ENCODE results near the gene PTH1R.

Gene PTH1R

DNA sequence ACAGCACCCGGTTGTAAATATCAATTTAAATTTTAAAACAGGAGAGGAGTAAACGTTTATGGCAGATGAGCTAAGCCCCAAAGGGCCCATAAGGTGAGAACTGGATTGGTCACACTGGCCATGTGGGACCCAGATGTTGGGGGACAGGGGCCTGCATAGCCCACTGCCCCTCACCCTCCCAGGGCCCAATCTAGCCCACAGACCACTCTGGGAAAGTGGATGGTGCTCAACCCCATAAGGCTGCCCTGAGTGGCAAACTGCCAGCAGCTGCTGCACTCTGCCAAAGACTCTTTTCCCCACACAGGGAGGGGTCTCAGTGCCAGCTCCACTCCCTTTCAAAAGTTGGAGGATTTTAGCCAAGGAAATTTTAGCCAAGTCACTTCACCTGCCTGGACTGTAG, 56.6 kb downstream of the PTH1R start:
- no peak for DNase-seq

DNA sequence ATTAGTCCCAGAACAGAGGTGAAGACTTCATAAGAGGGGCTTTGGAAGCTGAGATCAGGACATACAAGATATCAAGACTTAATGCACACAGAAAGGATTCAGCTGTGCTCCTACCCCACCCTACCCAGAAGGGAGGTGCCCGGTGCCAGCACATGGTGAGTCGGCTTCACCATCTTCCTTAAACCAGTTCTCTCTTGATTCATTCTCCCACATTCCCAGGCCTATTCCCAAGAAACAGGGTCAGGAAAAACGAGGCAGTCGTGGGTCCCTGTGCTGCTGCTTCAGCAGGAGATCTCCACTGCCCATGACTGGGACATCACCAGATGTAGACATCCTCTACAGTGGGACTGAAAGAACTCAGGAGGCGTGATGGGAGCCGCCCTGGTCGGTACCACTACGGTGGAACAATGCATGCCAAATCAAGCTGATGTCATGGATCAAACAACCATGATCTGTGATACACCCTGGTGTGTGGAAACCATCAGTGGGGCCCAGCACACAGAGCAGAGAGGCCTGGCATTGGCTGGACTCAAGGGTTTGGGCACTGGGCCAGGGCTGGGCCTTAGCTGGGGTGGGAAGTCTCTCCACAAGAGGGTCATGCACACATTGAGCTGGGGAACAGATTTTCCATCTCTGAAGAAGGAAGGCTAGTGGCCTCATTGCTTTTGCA, 57.1 kb downstream of the PTH1R start:
- DNase-seq, result no peak

DNA sequence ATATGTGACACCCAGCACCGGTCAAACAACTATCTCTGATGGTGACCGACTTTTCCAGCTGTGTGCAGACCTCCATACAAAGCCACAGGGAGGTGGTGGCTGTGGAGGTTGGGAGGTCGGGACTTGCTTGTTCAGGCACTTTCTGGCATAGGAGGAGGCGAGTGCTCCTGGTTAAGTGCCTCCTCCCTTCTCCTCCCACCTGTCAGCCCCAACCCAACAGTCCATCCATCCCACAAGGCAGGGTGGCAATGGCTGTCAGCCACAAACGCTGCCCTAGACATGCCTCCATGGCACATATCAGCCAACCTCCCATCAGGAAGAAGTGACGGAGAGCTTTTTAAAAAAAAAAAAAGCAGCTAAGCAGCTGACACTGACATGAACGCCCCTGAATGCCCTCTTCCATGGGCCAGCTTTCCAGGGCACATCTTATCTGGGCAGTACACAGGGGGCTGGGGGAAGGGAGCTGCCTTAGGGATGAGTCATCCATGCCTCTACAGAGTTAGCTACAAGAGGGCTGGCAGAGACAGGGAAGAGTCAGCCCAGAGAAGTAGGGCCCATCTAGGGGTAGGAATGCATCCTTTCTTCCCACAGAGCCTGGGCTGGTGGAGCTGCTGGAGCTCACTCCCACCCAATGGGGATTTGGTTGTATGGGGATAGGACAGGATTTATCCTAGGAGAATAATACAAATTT, 57.8 kb downstream of the PTH1R start:
- DNase-seq, result no peak

DNA sequence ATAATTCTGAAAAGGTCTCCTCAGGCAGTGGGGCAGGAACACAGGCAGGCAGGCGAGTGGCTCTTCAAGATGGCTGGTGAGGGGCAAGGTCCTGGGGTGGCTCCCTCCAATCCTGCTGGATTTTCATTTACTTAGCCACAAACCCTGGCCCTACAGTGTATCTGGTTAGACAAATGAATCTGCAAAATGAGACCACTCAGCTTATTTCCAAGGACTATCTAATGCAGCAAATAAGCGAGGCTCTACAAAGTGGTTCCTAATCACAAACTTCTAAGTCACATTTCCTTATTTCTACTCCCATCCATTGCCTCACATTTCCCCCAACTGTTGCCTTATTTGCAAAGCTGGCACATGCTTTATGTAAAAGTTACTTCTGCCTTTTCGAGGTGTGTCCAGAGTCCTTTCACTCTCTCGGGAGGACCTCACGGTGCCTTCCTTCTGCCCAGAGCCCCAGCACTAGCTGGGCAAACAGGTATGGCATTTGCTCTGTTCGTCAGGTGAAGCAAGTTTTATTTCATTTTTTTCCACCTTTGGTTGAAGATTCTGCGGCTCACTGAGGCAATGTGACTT, 58.6 kb downstream of the PTH1R start:
- DNase-seq, result no peak

DNA sequence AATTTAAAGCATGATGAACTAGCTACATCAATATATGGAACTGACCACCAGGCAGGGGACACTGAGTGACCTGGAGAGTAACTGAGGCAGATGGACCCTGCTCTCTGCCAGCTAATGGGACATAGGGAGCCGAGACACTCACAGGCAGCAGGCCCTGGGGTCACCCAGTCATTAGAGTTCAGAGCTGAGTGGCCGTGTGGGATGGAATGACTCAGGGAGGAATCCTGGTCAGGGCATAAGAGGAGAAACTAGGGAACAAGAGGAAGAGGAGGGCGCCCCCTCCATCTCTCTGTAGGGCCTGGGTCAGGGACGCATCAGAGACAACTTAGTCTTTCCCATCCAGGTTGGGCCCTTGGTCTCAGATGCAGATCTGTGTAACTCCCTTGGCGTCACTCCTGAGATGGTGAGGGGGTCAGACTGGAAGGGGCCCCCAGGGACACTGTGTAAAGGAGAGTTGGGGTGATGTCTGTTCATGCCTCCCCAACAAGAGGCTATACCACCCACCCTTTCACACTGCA, 59.3 kb downstream of the PTH1R start:
- no peak for DNase-seq

DNA sequence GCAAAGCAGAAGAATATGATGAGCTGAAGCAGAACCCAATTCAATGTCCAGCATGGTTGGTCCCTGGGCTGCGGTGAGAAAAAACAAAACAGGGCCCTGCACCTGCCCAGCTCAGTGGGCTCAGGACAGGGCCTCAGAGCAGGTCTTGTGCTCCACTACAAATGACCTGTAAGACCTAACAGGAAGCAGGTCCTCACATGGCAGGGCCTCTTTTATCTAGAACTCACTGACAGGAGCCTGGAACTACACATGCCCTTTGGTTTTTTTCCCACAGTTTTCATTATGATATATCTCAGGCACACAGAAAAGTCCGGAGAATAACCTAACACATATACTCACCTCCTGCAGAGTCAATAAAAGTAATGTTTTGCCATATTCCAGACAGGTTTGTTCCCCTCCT, 60.6 kb downstream of the PTH1R start:
- no peak for DNase-seq

DNA sequence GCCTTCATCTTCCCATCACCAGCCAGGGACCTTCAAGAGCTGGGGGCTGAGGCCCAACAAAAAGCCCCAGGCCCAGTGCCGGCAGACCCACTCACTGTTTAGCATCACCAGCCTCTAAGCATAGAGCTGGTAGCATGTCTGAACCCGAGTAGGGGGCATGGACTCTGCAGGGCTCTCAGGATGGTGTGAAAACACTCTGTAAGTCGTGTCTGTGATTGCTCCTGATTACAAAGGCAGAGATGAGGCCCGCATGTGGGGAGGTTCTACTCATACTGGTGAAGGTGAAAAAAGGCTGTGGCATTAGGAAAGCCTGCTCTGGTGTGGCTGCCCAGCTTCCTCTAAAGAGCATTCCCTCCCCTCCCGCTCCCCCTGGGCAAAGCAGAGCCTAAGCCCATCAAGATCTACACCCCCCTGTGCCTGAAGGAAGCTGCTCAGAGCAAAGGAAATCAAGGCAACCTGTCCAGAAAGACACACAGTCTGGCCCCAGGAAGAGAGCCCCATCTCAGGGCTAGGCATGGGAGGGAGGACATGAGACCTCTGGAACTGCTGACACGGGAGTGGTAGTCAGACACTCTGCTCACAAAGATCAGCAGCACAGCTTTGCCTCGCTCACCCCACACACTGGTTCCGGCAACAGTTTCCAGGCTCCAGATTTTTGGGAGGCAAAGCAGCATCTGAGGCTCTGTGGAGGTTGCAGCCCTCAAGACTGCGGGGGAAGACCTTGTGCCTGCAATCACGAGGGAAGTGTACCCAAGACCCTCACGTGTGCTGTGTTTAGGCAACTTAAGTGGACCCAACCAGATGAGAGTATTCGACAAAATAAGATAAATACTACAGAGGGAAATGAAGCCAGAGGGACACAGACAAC, 62.3 kb downstream of the PTH1R start:
- DNase-seq, result no peak

DNA sequence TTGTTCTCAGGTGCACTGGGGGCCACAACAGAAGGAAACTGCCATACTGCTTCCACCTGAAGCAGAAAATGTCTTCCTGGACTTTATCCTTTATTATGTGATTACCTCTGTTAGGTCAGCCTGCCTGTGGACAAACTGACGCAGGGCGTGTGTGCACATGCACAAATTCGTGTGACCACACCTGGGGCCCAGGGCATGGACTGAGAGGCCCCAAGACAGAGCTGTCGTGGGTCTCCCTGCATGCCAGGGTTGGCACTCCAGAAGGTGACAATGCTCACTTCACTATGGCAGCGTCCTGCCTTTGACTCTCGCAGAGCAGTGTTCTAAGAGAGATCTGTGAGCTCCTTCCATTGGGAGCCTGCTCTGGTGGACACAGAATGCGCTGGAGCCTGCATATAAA, 64.6 kb downstream of the PTH1R start:
- no peak for DNase-seq

DNA sequence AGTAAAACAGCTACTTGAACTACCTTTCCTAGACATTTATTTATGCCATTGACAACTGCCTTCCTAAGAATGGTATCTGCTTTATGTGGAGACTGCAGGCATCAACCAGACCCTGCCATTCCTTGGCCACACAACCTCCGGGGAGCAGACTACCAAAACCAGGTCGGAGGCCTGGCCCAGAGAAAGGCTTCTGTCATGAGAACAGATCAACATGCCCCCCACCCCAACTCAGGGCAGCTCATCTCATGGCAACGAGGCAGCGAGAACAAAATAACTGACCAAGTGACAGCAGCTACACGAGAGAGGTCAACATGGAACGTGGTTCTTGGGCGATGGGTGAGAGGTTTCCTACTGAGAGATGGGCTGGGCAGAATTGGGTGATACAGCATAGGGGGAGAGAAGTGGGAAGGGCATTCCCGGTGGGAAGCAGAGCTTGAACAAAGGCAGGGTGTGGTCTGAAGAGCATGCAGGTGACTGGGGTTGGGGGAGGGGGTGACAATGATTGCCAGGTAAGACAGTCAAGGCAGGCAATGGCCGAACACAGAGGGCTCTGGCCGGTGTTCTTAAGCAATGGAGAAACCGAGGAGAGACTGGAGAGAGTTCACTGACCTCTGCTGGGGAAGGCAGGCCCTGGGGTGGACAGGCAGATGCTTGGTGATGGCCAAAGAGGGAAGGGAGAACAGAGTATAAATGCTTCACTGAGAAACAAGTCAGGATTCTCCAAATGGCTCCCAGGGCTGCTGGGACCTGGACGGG, 65.1 kb downstream of the PTH1R start:
- no peak for DNase-seq

DNA sequence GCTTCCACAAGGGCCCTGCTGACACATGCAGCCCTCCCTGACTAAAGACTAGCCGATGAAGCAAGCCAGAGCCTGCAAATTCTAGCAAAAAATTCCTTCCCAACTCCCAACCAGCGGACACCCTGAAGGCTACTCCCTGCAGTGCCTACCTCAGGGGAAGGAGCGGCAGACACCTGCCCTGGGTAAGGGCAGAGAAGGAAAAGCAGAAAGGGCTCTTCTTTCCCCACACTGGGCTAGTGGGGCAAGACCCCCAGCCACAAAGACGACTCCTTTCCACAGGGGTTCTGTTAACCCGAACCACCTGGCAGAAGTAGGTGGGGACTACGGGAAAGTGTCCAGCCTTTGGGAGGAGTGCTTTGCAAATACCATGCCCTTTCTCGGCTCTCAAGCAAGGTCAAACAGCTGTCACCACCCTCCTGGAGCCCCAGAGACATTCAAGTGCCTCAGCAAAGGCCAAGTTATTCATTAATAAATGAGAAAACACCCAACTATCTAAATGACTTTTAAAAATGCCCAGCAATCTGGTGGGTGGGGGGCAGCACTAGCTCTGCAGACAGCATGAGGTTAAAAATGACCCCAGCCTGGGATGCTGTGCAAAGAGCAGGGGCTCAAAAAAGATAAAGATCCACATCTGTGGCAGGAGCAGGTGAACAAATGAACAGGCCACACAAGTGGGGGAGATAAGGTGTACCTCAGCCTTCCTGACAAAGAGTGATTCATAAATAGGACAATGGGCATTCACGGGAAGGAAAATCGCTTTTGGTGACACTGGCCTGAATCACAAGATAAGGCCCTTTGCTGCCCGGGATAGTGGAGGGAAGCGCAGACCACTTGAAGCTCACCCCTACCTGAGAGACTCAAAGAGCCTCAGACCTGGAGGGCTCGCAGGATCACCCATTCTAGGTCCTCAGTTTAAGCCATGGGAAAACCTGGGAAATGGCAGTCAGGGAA, 66.0 kb downstream of the PTH1R start:
- peak; percentile 66 for DNase-seq

DNA sequence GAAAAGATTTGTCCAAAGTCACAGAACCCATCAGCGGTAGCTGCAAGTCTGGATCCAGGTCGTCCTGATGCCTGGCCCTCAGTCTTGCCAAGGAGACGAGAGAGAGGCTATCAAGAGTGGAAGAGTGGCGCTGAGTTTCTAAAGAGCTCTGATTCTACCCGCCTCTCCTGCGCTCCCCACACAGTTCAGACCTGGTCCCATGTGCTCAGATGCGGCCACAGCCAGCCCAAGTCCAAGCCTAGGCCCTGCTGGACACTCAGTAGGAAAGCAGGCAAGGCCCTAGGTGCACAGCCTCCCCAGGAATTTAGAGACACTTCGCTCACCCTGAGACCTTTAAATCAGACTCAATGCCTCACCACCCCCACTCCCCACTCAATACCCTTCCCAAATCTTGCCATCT, 66.7 kb downstream of the PTH1R start:
- no peak for DNase-seq

DNA sequence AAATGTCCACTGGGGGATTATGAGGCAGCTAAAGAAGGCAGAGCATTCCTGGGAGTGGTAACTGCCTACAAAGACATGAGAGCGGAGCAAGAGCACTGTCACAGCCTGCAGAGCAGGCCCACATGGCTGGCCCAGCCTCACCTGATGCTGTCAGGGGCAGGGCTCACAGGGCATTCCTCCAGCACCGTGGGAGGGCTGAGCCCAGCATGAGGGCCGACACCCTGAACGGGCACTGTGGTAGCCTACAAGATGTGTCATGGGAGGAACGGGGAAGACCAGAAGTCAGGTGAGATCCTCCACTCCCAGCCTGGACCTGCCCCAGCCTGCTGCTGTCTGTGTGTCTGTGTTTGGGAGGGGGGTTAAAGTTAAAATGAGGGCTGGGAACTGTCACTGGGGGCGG, 68.9 kb downstream of the PTH1R start:
- DNase-seq, result no peak

DNA sequence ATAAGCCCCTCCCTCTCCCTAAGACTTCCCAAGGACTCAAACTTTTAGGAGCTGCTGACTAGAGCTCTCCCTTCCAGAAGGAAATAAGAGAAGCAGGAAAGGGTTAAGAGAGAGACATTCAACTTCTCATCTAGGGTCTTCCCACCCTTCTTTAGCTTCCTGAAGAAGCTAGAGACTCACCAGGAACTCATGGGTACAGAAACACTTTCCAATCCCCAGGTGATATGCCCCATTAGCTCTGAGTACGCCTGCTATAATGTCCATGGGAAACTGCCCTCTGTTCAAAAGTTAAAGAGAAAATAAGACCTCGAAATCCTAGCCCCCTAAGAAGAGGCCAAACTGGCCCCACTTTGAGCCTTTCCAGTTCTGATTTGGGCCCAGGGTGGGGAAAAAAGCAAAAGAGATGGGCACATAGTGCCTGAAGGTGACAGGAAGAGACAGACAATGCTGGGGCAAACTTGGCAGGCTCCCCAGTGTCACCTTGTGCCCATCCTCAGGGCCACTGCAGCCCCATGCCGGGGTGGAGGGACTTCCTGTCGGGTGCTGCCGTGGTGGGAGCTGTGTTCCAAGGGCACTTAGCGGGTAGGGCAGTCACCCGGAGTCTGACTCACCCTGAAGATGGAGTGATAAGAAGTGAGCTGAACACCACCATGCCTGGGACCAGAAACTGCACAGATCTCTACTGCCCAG, 69.5 kb downstream of the PTH1R start:
- DNase-seq, result no peak

DNA sequence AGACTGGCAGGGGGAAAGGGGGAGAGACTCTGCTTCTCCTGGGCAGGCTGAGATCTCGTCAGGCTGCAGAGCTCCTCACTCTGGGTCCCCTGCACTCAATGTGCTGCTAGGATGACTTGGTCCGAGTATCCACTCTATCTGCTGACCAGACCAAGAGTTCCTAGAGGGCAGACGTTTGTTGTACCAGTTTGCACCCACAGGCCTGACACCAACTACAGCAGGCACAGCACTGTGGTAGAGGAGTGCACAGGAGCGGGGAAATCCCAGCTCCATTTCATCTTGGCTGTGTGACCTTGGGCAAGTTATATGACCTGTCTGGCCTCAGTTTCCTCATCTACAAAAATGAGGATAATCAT, 70.0 kb downstream of the PTH1R start:
- no peak for DNase-seq

DNA sequence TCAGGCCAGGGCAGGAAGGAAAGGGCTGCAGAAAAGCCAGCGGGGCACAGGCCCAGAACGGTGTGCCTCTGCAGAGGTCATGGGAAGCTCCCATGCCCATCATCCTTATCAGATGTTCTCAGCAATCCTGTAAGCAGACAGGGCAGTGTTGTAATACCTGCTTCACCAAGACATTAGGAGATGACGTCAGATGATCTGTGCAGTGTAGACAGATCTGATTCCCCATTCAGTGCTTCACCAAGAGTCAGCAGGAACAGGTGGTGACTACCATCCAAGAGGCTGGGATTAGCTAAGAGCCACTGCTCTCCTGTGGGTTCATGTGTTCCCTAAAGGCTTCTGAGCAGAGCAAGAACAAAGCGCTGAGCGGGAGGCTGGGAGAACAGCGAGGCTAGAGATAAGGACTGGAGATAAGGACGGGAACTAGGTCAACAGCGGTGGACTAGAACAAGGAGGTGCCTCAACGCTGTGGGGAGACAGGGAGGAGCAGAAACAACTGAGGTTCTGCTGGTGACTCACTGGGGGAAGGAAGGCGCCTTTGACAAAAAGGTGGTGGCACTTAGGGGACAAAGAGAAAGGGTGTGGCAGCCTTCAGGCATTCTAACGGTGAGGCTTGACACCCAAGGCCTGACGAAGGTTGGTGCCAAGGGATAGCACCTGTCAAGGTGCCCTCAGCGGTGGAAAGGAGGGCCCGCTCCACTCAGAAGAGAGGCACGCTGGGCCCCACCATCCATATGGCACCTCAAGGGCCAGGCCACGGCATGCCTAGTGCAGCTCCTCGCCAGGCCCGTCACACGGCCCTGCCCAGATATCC, 70.7 kb downstream of the PTH1R start:
- peak; percentile 23 for DNase-seq

DNA sequence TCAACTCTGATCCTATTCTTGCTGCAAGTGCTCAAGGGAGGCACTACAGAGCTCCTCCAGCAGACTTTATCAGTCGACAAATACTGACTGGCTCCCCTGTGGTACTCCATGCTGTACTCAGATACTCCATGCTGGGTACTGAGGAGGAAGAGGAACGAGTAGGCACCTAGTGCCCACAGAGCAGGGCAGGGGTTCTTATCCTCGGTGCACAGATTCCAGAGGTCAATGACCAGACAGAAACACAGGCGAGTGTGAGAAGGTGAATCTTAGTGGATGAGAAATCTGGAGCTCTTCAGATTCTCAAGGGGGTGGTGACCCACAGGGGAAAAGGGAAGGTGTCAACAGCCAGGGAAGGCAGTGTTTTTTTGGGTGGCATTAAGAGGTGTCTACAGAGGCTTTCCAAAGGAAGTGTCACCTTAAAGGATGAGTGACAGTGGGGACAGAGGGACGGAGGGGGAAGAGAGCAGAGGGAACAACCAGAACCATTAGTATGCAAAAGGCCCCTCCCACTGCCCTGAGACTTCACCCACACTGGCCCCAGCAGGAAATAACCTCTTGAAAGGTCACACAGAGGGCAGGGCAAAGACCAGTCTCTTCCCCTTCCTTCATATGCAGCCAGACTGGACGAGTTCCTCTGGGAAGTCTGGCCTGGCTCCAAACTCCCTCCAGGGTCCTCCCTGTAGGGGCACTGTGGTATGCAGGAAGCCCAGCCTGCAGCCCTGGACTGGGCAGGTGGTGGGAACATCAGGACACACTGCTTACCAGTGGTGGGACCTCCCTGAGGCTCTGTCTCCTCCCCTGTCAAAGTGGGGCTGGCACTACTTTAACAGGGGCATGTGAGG, 71.5 kb downstream of the PTH1R start:
- no peak for DNase-seq

DNA sequence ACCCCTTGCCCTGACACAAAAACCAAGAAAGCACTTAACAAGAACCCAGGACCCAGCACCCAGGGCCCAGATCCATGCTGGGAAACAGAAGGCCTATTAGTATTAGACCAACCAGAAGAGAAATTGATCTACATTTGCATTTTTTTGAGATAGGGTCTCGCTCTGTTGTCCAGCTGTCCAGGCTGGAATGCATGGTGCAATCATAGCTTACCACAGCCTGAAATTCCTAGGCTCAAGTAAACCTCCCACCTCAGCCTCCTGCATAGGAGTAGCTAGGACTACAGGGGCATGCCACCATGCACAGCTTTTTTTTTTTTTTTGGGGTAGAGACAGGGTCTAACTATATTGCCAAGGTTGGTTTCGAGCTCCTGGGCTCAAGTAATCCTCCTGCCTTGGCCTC, 72.7 kb downstream of the PTH1R start:
- DNase-seq, result no peak

DNA sequence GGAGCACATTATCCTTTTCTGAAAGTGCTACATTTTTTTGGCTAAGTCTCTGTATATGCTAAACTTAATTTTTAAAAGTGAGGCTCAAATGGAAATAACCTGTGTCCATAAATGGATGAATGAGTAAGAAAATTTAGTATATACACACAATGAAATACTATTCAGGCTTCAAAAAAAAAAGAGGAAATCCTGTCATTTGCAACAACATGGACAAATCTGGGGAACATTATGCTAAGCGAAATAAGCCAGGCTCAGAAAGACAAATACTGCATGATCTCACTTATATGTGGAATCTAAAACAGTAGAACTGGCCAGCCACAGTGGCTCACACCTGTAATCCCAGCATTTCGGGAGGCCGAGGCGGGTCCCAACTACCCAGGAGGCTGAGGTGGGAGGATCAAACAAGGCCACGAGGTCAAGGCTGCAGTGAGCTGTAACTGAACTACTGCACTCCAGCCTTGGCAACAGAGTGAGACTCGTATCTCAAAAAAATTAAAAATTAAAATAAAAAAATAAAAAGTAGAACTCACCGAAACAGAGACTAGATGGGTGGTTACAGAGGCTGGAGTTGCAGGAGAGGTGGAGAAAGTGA, 73.2 kb downstream of the PTH1R start:
- DNase-seq, result no peak

DNA sequence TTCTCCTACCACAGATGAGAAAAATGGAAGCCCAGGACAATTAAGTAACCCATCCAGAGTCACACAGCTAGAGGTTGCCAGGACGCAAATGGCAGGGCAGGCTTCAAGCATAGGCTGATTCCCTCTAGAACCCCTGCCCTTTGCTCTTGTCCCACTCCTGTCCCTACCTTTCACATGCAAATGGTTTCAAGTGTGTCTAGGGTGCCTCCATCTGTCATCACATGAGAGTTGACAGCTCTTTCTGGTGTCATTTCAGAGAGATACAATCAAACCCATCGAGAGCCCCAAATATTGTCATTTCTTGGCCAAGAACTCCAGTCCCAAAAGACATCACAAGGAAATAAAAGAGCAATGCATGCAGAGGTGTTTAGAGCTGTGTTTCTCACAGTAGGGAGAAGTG, 75.3 kb downstream of the PTH1R start:
- DNase-seq, result no peak
